SK-N-SH treated with all-trans-retinoic acid at 6 μM for 48 hours (cell line): ENCODE data around the gene ADAM11.

ENCODE experiments used
- BACH2 ChIP-seq: fragments of 250-450 bp; sonication (Bioruptor Pico); IDR thresholded peaks from 2 replicates; pipeline ENCODE4 v1.9.0; 2021; ENCODE audit warnings: mild to moderate bottlenecking, borderline replicate concordance
- PATZ1 ChIP-seq: fragments of 250-450 bp; sonication (Bioruptor Pico); IDR thresholded peaks from 2 replicates; pipeline ENCODE4 v1.8.0; 2020; ENCODE audit warnings: mild to moderate bottlenecking, moderate library complexity, borderline replicate concordance
- PPARA ChIP-seq: fragments of 250-450 bp; sonication (Bioruptor Pico); IDR thresholded peaks from 2 replicates; pipeline ENCODE4 v1.5.0; 2020; ENCODE audit warnings: mild to moderate bottlenecking, borderline replicate concordance
- SNAI2 ChIP-seq: fragments of 250-450 bp; sonication (Bioruptor Pico); IDR thresholded peaks from 2 replicates; pipeline ENCODE4 v1.5.0; 2020; ENCODE audit warnings: mild to moderate bottlenecking, moderate library complexity
- ZFP3 ChIP-seq: fragments of 250-450 bp; sonication (Bioruptor Pico); IDR thresholded peaks from 2 replicates; pipeline ENCODE4 v1.5.0; 2020; ENCODE audit warnings: mild to moderate bottlenecking, moderate library complexity
- ZFP30 ChIP-seq: fragments of 450-650 bp; formaldehyde crosslinking; IDR thresholded peaks from 2 replicates; pipeline ENCODE4 v1.5.0; 2022; ENCODE audit warnings: mild to moderate bottlenecking, moderate library complexity

GRCh38 chr17:44766409-44767038 lies 7.7 kb downstream of the ADAM11 start:
- no peak for TF ChIP-seq ZFP3 (CRISPR knock-in tag)
- TF ChIP-seq PATZ1 (CRISPR knock-in tag): no peak
- no peak for TF ChIP-seq ZFP30 (CRISPR knock-in tag)
- TF ChIP-seq BACH2: no peak
- TF ChIP-seq SNAI2: no peak
- TF ChIP-seq PPARA (CRISPR knock-in tag): no peak
